Esophagus squamous epithelium (tissue), 5 donors: ENCODE data around the gene CD58. TPM values are rescaled to one million over a fixed set of nuclear protein-coding genes. Genes with fewer than 3 reads are reported as not detected.

ENCODE experiments used
- DNase-seq: peaks from one replicate; lab custom pipeline; 2025; lab: John Stamatoyannopoulos, UW
- H3K27ac ChIP-seq, 4 donors: fragments of 200-600 bp; sonication (generic); one replicate each; pipeline ENCODE4 v1.5.1; 2016 to 2019; ENCODE audit warnings: mild to moderate bottlenecking in 1 of 4
- H3K27me3 ChIP-seq, 4 donors: fragments of 200-600 bp; sonication (generic); 1 replicate in 3 of 4; 2 replicates in 1 of 4; pipeline versions ENCODE4 v1.5.1 to v1.6.0; 2017 to 2021; ENCODE audit warnings: antibody characterized with exemption in 1 of 4
- H3K36me3 ChIP-seq, 3 donors: fragments of 200-600 bp; sonication (generic); one replicate each; pipeline ENCODE4 v1.5.1; 2016 to 2019
- H3K4me1 ChIP-seq, 3 donors: fragments of 200-600 bp; sonication (generic); one replicate each; pipeline ENCODE4 v1.5.1; 2017 to 2019
- H3K4me3 ChIP-seq, 4 donors: fragments of 200-600 bp; sonication (generic); 1 replicate in 3 of 4; 2 replicates in 1 of 4; pipeline ENCODE4 v1.5.1; 2016 to 2019; ENCODE audit warnings: mild to moderate bottlenecking in 2 of 4, moderate library complexity in 1 of 4
- H3K9me3 ChIP-seq, 3 donors: fragments of 200-600 bp; sonication (generic); one replicate each; pipeline ENCODE4 v1.5.1; 2016 to 2019
- POLR2A ChIP-seq, 4 donors: fragments of 450-650 bp; IDR thresholded peaks; one replicate each; pipeline ENCODE4 v1.6.1; 2017; ENCODE audit warnings: antibody characterized with exemption in 4 of 4, mild to moderate bottlenecking in 4 of 4, moderate library complexity in 3 of 4
- WGBS, 2 donors: methylation state at CpG; one replicate each; pipeline ENCODE4 v1.1.5; 2018; 5-methylcytosine and 5-hydroxymethylcytosine counted together
- intact Hi-C: fragments of 100-400 bp; cut with DNase I; formaldehyde crosslinking; loops from one replicate; pipeline ENCODE4 v1.15.0; 2022
- small RNA-seq, 4 donors: library from RNA; depleted of rRNA; stranded (forward); fragments of <200 nt; gene quantifications; one replicate each; pipeline ENCODE3, GENCODE V24; 2016
- total RNA-seq, 4 donors: library from RNA; depleted of rRNA; stranded (reverse); fragments of >200 nt; gene quantifications; one replicate each; pipeline ENCODE4 v1.1.0, GENCODE V29; 2016
- TF ChIP-seq, protein P1 (sequence below), 6 experiments: fragments of 450-650 bp in 4 of 6; fragments of 200-600 bp in 2 of 6; sonication (generic) in 2 of 6; IDR thresholded peaks; one replicate each; pipeline ENCODE4 v1.5.1; 2016 to 2019; ENCODE audit warnings: antibody characterized with exemption in 6 of 6, mild to moderate bottlenecking in 4 of 6, moderate library complexity in 4 of 6
- donor health status: DM: yes; HTN: yes; CAD: no.

CD58 gene
- total RNA-seq, 4 donors from 2014 or later = 19.4 to 54.4 (median 32.5) TPM

- TF ChIP-seq, protein P1, sequence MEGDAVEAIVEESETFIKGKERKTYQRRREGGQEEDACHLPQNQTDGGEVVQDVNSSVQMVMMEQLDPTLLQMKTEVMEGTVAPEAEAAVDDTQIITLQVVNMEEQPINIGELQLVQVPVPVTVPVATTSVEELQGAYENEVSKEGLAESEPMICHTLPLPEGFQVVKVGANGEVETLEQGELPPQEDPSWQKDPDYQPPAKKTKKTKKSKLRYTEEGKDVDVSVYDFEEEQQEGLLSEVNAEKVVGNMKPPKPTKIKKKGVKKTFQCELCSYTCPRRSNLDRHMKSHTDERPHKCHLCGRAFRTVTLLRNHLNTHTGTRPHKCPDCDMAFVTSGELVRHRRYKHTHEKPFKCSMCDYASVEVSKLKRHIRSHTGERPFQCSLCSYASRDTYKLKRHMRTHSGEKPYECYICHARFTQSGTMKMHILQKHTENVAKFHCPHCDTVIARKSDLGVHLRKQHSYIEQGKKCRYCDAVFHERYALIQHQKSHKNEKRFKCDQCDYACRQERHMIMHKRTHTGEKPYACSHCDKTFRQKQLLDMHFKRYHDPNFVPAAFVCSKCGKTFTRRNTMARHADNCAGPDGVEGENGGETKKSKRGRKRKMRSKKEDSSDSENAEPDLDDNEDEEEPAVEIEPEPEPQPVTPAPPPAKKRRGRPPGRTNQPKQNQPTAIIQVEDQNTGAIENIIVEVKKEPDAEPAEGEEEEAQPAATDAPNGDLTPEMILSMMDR (IDR thresholded peaks at IDR 0.05) = no peak
- TF ChIP-seq POLR2A (IDR thresholded peaks at IDR 0.05) = no peak
- WGBS, 2 donors = 64 to 93% methylated on average over 1 of the region's 1 CpG
- no peak for DNase-seq
- Histone ChIP-seq H3K27me3 (peaks cover 0 to 4% (median 0%) of the 10 kb centered on the region in 4 donors), H3K4me1 (peaks cover 0 to 4% (median 0%) of the 10 kb centered on the region in 3 donors), H3K36me3 (no peaks in the 10 kb centered on the region), H3K4me3 (no peak overlapping the region), H3K27ac (no peak overlapping the region), H3K9me3 (no peaks in the 10 kb centered on the region)
- intact Hi-C loops = loop anchor here (10.0 kb wide), 1 partner anchor 46 kb away; no protein-coding TSS in a partner anchor
These were observed 100.2 kb downstream of the CD58 start for GRCh38 chr1:116470671-116471070.

GRCh38 chr1:116466810-116467557 is 103.8 kb downstream of the CD58 start:
- DNase-seq = no peak
- H3K9me3 ChIP-seq = no peaks in the 10 kb centered on the region
- no peak overlapping the region for H3K4me3 ChIP-seq
- no peak overlapping the region for H3K27ac ChIP-seq
- H3K4me1 ChIP-seq = peaks cover 0 to 4% (median 0%) of the 10 kb centered on the region in 3 donors
- 85 to 88% methylated on average over 2 of the region's 2 CpGs for WGBS, 2 donors
- TF ChIP-seq, protein P1 (IDR thresholded peaks at IDR 0.05) = no peak
- peaks cover 0 to 13% (median 0%) of the 10 kb centered on the region in 4 donors for H3K27me3 ChIP-seq
- intact Hi-C loops = no loop called here
- no peaks in the 10 kb centered on the region for H3K36me3 ChIP-seq

- Histone ChIP-seq H3K4me1 (no peaks in the 10 kb centered on the region), H3K27ac (no peak overlapping the region), H3K9me3 (no peaks in the 10 kb centered on the region), H3K4me3 (no peak overlapping the region), H3K27me3 (peaks cover 0 to 13% (median 0%) of the 10 kb centered on the region in 4 donors), H3K36me3 (no peaks in the 10 kb centered on the region)
- 78 to 79% methylated on average over 10 of the region's 10 CpGs for WGBS, 2 donors
- no peak for DNase-seq
- intact Hi-C loops = no loop called here
- TF ChIP-seq, protein P1 (IDR thresholded peaks at IDR 0.05) = no peak
- TF ChIP-seq POLR2A (IDR thresholded peaks at IDR 0.05) = no peak
These were observed 104.8 kb downstream of the CD58 start for GRCh38 chr1:116465845-116466685.

DNA sequence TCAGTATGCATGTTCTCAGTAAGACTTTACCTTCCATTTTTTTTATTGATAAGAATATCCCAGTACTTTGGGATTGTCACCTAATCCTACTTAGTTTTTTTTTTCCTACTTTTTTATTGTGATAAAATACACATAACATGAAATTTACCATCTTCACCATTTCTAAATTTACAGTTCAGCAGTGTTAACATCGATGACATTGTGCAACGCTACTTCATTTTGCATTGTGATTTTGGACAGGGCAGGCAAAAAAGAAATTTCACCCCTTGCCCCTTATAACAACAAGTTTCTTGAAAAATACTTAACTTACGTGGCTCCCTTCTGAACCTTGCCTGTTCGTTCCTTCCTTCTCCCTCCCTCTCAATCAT is 105.4 kb downstream of the CD58 start:
- H3K27ac ChIP-seq = no peak overlapping the region
- H3K36me3 ChIP-seq = no peaks in the 10 kb centered on the region
- DNase-seq = no peak
- TF ChIP-seq, protein P1 (IDR thresholded peaks at IDR 0.05) = no peak
- TF ChIP-seq POLR2A (IDR thresholded peaks at IDR 0.05) = no peak
- H3K4me1 ChIP-seq = no peaks in the 10 kb centered on the region
- 85 to 93% methylated on average over 4 of the region's 4 CpGs for WGBS, 2 donors
- H3K9me3 ChIP-seq = no peaks in the 10 kb centered on the region
- peaks cover 0 to 13% (median 0%) of the 10 kb centered on the region in 4 donors for H3K27me3 ChIP-seq
- no peak overlapping the region for H3K4me3 ChIP-seq
- intact Hi-C loops = no loop called here

Small RNA genes lying within 50 kb of the gene (small RNA-seq; reads per million reads assigned to genes)
- 0 to 0.07 (median 0) reads per million in 4 donors for gene MIR548AC

Other genes starting within 250 kb of the CD58 start
- gene ATP1A1, start 197.8 kb downstream of the CD58 start, total RNA-seq = 100 to 1,000 TPM; 310 to 443 (median 391) TPM
- 10 to 100 TPM; 42.2 to 60.0 (median 55.4) TPM for gene IGSF3, start 96.7 kb upstream of the CD58 start, total RNA-seq
- 10 to 100 TPM in 1 of 4 donors, 1 to 10 TPM in 3; 2.1 to 14.7 (median 5.1) TPM for gene CD2, start 183.4 kb upstream of the CD58 start, total RNA-seq